Transverse colon (tissue), 4 donors: Measurements from ENCODE around the gene PAX5. TPM values are rescaled to one million over a fixed set of nuclear protein-coding genes. Genes with fewer than 3 reads are reported as not detected.

Experiments used
- DNase-seq: peaks from one replicate; pipeline ENCODE4 v3.0.0-alpha.2; 2019
- H3K27ac ChIP-seq, 4 donors: fragments of 200-600 bp; sonication (generic); 2 replicates each; pipeline ENCODE4 v1.5.1; 2016 to 2018; ENCODE audit warnings: inconsistent platforms in 4 of 4
- H3K27me3 ChIP-seq: fragments of 200-600 bp; sonication (generic); 2 replicates; pipeline ENCODE4 v1.5.1; 2017; ENCODE audit warnings: inconsistent platforms
- H3K36me3 ChIP-seq, 4 donors: fragments of 200-600 bp; sonication (generic); 2 replicates each; pipeline ENCODE4 v1.5.1; 2017 to 2019; ENCODE audit warnings: inconsistent platforms in 4 of 4
- H3K4me1 ChIP-seq, 4 donors: fragments of 200-600 bp; sonication (generic); 2 replicates each; pipeline ENCODE4 v1.5.1; 2017 to 2020; ENCODE audit warnings: inconsistent platforms in 4 of 4
- H3K4me3 ChIP-seq, 4 donors: fragments of 200-600 bp; sonication (generic); 1 replicate in 1 of 4; 2 replicates in 3 of 4; pipeline versions ENCODE4 v1.5.1 to v1.6.1; 2017 to 2019; ENCODE audit warnings: inconsistent platforms in 4 of 4
- H3K9me3 ChIP-seq, 2 donors: fragments of 200-600 bp; sonication (generic); 2 replicates each; pipeline ENCODE4 v1.5.1; 2017 to 2019; ENCODE audit warnings: inconsistent platforms in 2 of 2
- CTCF ChIP-seq, 5 experiments: fragments of 200-600 bp in 3 of 5; fragments of 450-650 bp in 2 of 5; sonication (generic) in 3 of 5; IDR thresholded peaks; 1 replicate in 2 of 5; 2 replicates in 3 of 5; pipeline ENCODE4 v1.5.1; 2016 to 2017; ENCODE audit warnings: antibody characterized with exemption in 5 of 5, inconsistent platforms in 3 of 5, mild to moderate bottlenecking in 2 of 5, moderate library complexity in 1 of 5
- EP300 ChIP-seq: sonication (generic); formaldehyde crosslinking; IDR thresholded peaks from one replicate; pipeline ENCODE4 v1.6.1; 2017; ENCODE audit warnings: antibody characterized with exemption, low read depth
- POLR2A ChIP-seq: fragments of 450-650 bp; IDR thresholded peaks from one replicate; pipeline ENCODE4 v1.6.1; 2016; ENCODE audit warnings: antibody characterized with exemption, mild to moderate bottlenecking, moderate library complexity
- POLR2AphosphoS5 ChIP-seq, 3 donors: sonication (generic); formaldehyde crosslinking; IDR thresholded peaks; one replicate each; pipeline ENCODE4 v1.6.1; 2016; ENCODE audit warnings: antibody characterized with exemption in 3 of 3
- WGBS, 2 donors: methylation state at CpG; one replicate each; pipeline ENCODE4 v1.1.5; 2018; ENCODE audit warnings: low coverage in 1 of 2; 5-methylcytosine and 5-hydroxymethylcytosine counted together
- in situ Hi-C, 4 donors: fragments of 200-750 bp; cut with MboI; loops; one replicate each; pipeline versions ENCODE4 v1.15.0 to v1.15.1; 2017; ENCODE audit warnings: low sequenced_read_pairs in 3 of 4, low pct_ligation_motif_present in 1 of 4, low pct_unique_long_range_greater_than_20kb in 1 of 4
- intact Hi-C: fragments of 100-400 bp; cut with DNase I; formaldehyde crosslinking; loops from one replicate; pipeline ENCODE4 v1.15.1; 2023; ENCODE audit warnings: low total_unique reads
- total RNA-seq, 4 donors: library from RNA; depleted of rRNA; stranded (reverse); fragments of >200 nt; gene quantifications; one replicate each; pipeline ENCODE4 v1.1.0, GENCODE V29; 2016

PAX5 gene
- total RNA-seq, 4 donors from 2014 or later, result 2.4 to 3.7 TPM; not detected in 2

GRCh38 chr9:37025823-37026112 lies 8.3 kb downstream of the PAX5 start:
- Histone ChIP-seq H3K27me3 (peaks cover 100% of the 10 kb centered on the region), H3K4me3 (peak overlapping the region in 3 of 4 donors; percentile 8 to 42 (median 19)), H3K27ac (no peak overlapping the region), H3K9me3 (no peaks in the 10 kb centered on the region), H3K36me3 (no peaks in the 10 kb centered on the region), H3K4me1 (peaks cover 22 to 46% (median 37%) of the 10 kb centered on the region in 4 donors)
- WGBS, 2 donors, result 6% methylated on average over 9 of the region's 9 CpGs; no CpG with 5 or more reads in 1 of the 2 donors
- TF ChIP-seq POLR2AphosphoS5 (IDR thresholded peaks at IDR 0.05) (no peak), EP300 (no peak), CTCF (IDR thresholded peaks at IDR 0.05) (no peak), POLR2A (no peak)
- in situ Hi-C loops, result no loop called here
- intact Hi-C loops, result no loop called here
- DNase-seq, result no peak

- peaks cover 100% of the 10 kb centered on the region for H3K27me3 ChIP-seq
- peak overlapping the region in 3 of 4 donors; percentile 8 to 42 (median 19) for H3K4me3 ChIP-seq
- in situ Hi-C loops (no loop called here), intact Hi-C loops (no loop called here)
- no peak for DNase-seq
- H3K27ac ChIP-seq, result no peak overlapping the region
- no peak for TF ChIP-seq CTCF (IDR thresholded peaks at IDR 0.05)
- no peak for TF ChIP-seq EP300
- no peak for TF ChIP-seq POLR2A
- no peak for TF ChIP-seq POLR2AphosphoS5 (IDR thresholded peaks at IDR 0.05)
- peaks cover 22 to 42% (median 36%) of the 10 kb centered on the region in 4 donors for H3K4me1 ChIP-seq
- 0 to 9% methylated on average over 4 to 25 of the region's 36 CpGs for WGBS, 2 donors
- H3K9me3 ChIP-seq, result no peaks in the 10 kb centered on the region
- H3K36me3 ChIP-seq, result no peaks in the 10 kb centered on the region
Measured at GRCh38 chr9:37025071-37025822, 8.8 kb downstream of the PAX5 start.

- WGBS, 2 donors, result 40 to 80% methylated on average over 1 to 8 of the region's 8 CpGs
- TF ChIP-seq POLR2AphosphoS5 (IDR thresholded peaks at IDR 0.05), result no peak
- no peak for TF ChIP-seq EP300
- no peak for TF ChIP-seq POLR2A
- TF ChIP-seq CTCF (IDR thresholded peaks at IDR 0.05), result no peak
- H3K27me3 ChIP-seq, result peaks cover 92% of the 10 kb centered on the region
- intact Hi-C loops (no loop called here), in situ Hi-C loops (no loop called here)
- H3K4me3 ChIP-seq, result no peak overlapping the region
- no peaks in the 10 kb centered on the region for H3K9me3 ChIP-seq
- H3K27ac ChIP-seq, result no peak overlapping the region
- no peaks in the 10 kb centered on the region for H3K4me1 ChIP-seq
- no peaks in the 10 kb centered on the region for H3K36me3 ChIP-seq
- no peak for DNase-seq
Measured at GRCh38 chr9:37017546-37017945, 16.5 kb downstream of the PAX5 start.

GRCh38 chr9:37011530-37011929 lies 22.5 kb downstream of the PAX5 start:
- intact Hi-C loops (no loop called here), in situ Hi-C loops (no loop called here)
- Histone ChIP-seq H3K4me1 (no peaks in the 10 kb centered on the region), H3K4me3 (no peak overlapping the region), H3K9me3 (no peaks in the 10 kb centered on the region), H3K27ac (no peak overlapping the region), H3K36me3 (no peaks in the 10 kb centered on the region), H3K27me3 (peaks cover 82% of the 10 kb centered on the region)
- TF ChIP-seq EP300, result no peak
- TF ChIP-seq POLR2AphosphoS5 (IDR thresholded peaks at IDR 0.05), result no peak
- no peak for TF ChIP-seq POLR2A
- TF ChIP-seq CTCF (IDR thresholded peaks at IDR 0.05), result no peak
- WGBS, 2 donors, result 37% methylated on average over 3 of the region's 3 CpGs; no CpG with 5 or more reads in 1 of the 2 donors
- DNase-seq, result no peak
